Retinal pigment epithelial cell (primary cell): Measurements from ENCODE around the gene CUX1.

ENCODE experiments used
- DNase-seq: peaks from one replicate; pipeline ENCODE4 v3.0.0-alpha.2; 2010; ENCODE audit warnings: low read depth
- H3K4me3 ChIP-seq: 2 replicates; pipeline ENCODE4 v1.5.1; 2011; ENCODE audit warnings: mild to moderate bottlenecking, low read length, control low read depth, moderate library complexity
- TF ChIP-seq, protein P1 (sequence below): conservative IDR thresholded peaks from 2 replicates; pipeline ENCODE4 v1.5.1; 2011; ENCODE audit warnings: low read depth, low read length, control low read depth, inconsistent platforms

Gene CUX1

GRCh38 chr7:102115181-102115580, 297.8 kb downstream of the CUX1 start:
- H3K4me3 ChIP-seq = no peak overlapping the region
- TF ChIP-seq, protein P1, sequence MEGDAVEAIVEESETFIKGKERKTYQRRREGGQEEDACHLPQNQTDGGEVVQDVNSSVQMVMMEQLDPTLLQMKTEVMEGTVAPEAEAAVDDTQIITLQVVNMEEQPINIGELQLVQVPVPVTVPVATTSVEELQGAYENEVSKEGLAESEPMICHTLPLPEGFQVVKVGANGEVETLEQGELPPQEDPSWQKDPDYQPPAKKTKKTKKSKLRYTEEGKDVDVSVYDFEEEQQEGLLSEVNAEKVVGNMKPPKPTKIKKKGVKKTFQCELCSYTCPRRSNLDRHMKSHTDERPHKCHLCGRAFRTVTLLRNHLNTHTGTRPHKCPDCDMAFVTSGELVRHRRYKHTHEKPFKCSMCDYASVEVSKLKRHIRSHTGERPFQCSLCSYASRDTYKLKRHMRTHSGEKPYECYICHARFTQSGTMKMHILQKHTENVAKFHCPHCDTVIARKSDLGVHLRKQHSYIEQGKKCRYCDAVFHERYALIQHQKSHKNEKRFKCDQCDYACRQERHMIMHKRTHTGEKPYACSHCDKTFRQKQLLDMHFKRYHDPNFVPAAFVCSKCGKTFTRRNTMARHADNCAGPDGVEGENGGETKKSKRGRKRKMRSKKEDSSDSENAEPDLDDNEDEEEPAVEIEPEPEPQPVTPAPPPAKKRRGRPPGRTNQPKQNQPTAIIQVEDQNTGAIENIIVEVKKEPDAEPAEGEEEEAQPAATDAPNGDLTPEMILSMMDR = no peak
- no peak for DNase-seq

DNA sequence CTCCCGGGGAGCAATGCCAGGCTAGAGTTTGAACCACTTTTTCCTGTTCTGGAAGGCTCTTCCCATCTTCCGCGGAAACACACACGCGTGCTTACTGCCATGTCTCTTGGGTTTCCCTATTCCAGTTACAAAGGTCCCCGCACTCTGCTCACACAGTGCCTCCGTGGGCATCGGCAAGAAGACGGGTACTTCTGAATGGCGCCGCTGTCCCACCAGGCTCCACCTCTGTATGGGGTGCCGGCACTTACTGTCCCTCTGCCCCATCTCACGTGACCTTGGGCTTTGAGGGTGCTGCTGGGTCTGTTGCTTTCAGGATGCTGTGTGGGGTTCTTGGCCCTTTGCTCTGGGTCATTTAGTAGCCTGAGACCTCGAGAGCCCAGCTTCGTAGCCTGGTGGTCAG, 298.5 kb downstream of the CUX1 start:
- no peak overlapping the region for H3K4me3 ChIP-seq
- TF ChIP-seq, protein P1 = no peak
- no peak for DNase-seq

DNA sequence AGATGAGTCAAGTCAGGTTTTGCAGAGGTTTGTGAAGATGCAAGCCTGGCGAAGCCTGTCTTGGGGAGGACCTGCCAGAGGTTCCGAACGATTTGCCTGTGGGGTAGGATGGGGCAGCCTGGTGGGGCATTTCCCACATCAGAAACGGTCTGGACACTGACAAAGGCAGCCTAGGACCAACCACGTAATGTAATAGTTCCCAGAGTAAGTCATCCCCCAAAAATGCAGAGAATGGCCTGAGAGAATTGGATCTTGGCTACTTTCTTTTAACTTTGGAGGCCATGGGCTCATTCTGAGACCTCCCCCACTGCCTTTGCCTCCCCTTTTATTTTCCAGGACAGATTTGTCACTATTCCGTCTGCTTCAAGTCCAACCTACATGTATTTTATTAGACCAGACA, 300.3 kb downstream of the CUX1 start:
- H3K4me3 ChIP-seq = no peak overlapping the region
- DNase-seq = no peak
- TF ChIP-seq, protein P1 = no peak

DNA sequence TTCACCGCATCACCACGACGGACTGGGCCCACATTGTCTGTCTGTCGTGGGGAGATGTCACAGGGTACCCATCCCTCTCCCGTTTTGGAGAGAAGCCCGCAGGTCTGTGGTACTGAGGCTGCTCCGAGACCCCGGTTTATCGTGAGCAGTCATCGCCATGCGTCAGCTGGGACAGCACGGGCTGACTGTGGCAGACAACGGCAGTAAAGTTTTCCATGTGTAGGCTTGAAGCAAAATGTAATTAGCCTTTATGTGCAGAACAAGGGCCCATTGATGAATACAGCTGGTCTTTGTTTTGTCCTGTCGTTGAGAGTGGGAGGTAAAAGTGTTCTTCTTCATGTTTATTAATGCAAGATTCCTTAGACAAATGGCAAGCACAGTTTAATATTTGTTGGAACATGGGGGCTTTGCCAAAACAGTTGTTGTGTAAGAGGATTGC, 301.8 kb downstream of the CUX1 start:
- no peak for DNase-seq
- TF ChIP-seq, protein P1 = no peak
- no peak overlapping the region for H3K4me3 ChIP-seq

GRCh38 chr7:102119925-102120324, 302.5 kb downstream of the CUX1 start:
- no peak overlapping the region for H3K4me3 ChIP-seq
- TF ChIP-seq, protein P1 = no peak
- DNase-seq = no peak

DNA sequence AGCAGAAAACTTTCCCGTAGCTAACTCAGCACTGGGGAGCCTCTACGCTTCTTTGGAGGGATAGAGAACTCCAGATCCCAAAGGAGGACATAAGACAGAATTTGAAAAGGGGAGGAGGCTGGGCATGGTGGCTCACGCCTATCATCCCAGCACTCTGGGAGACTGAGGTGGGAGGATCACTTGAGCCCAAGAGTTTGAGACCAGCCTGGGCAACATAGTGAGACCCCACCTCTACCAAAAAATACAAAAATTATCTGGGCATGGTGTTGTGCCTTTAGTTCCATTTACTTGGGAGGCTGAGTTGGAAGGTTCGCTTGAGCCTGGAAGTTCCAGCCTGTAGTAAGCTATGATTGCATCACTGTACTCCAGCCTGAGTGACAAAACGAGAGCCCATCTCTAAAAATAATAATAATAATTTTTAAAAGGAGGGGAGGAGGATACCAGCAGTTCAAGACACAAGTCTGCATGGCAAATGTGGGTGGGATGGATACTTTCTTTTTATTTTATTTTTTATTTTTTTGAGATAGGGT, 303.3 kb downstream of the CUX1 start:
- H3K4me3 ChIP-seq = no peak overlapping the region
- TF ChIP-seq, protein P1 = no peak
- DNase-seq = no peak

GRCh38 chr7:102122026-102122425, 304.6 kb downstream of the CUX1 start:
- no peak overlapping the region for H3K4me3 ChIP-seq
- no peak for DNase-seq
- TF ChIP-seq, protein P1 = no peak
